ENCODE results near the gene RPS19BP1.

- TF ChIP-seq, protein P1, sequence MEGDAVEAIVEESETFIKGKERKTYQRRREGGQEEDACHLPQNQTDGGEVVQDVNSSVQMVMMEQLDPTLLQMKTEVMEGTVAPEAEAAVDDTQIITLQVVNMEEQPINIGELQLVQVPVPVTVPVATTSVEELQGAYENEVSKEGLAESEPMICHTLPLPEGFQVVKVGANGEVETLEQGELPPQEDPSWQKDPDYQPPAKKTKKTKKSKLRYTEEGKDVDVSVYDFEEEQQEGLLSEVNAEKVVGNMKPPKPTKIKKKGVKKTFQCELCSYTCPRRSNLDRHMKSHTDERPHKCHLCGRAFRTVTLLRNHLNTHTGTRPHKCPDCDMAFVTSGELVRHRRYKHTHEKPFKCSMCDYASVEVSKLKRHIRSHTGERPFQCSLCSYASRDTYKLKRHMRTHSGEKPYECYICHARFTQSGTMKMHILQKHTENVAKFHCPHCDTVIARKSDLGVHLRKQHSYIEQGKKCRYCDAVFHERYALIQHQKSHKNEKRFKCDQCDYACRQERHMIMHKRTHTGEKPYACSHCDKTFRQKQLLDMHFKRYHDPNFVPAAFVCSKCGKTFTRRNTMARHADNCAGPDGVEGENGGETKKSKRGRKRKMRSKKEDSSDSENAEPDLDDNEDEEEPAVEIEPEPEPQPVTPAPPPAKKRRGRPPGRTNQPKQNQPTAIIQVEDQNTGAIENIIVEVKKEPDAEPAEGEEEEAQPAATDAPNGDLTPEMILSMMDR (IDR thresholded peaks at IDR 0.05) = no peak
- no peak for TF ChIP-seq POLR2A (IDR thresholded peaks at IDR 0.05)
Observed at GRCh38 chr22:39502789-39503409, 29.6 kb downstream of the RPS19BP1 start.
